Breast epithelium (tissue), 3 donors: ENCODE results near the gene CACNA2D3.

ENCODE experiments used
- CTCF ChIP-seq, 3 donors: fragments of 450-650 bp; IDR thresholded peaks; one replicate each; pipeline ENCODE4 v1.5.1; 2016 to 2017; ENCODE audit warnings: antibody characterized with exemption in 3 of 3, mild to moderate bottlenecking in 3 of 3, moderate library complexity in 3 of 3
- POLR2AphosphoS5 ChIP-seq, 3 donors: sonication (generic); formaldehyde crosslinking; IDR thresholded peaks; one replicate each; pipeline ENCODE4 v1.6.1; 2017; ENCODE audit warnings: antibody characterized with exemption in 3 of 3

- TF ChIP-seq CTCF (IDR thresholded peaks at IDR 0.05) (no peak), POLR2AphosphoS5 (IDR thresholded peaks at IDR 0.05) (no peak)
Observed at GRCh38 chr3:55042591-55042990, 920.2 kb downstream of the CACNA2D3 start.
